GM10847 (cell line): ENCODE results near the gene ITPRIPL2.

Experiments
- POLR2A ChIP-seq: IDR thresholded peaks from 2 replicates; pipeline ENCODE4 v1.6.1; 2011; ENCODE audit not compliant: insufficient read length; ENCODE audit errors: extremely low read depth

Gene ITPRIPL2

GRCh38 chr16:19168371-19169081 lies 54.8 kb downstream of the ITPRIPL2 start:
- TF ChIP-seq POLR2A, result no peak

GRCh38 chr16:19169082-19169639 lies 55.4 kb downstream of the ITPRIPL2 start:
- TF ChIP-seq POLR2A, result no peak

- TF ChIP-seq POLR2A, result no peak
Observed at GRCh38 chr16:19170043-19170655, 56.4 kb downstream of the ITPRIPL2 start.
